ACC112 (cell line): Measurements from ENCODE around the gene RFX8.
A peak's percentile ranks its signal among the peaks of the same experiment; 100 is the strongest.

ENCODE experiments used
- H2AFZ ChIP-seq: fragments of 200-600 bp; sonication (generic); one replicate; pipeline ENCODE4 v1.6.0; 2017; ENCODE audit warnings: antibody characterized with exemption, low read length; ENCODE audit not compliant: unreplicated experiment
- H3K27ac ChIP-seq: fragments of 200-600 bp; sonication (generic); 2 replicates; pipeline ENCODE4 v1.5.1; 2014; ENCODE audit warnings: low read depth, mild to moderate bottlenecking, antibody characterized with exemption, low read length, moderate library complexity
- H3K27me3 ChIP-seq: fragments of 200-600 bp; sonication (generic); 2 replicates; pipeline ENCODE4 v1.6.1; 2014; ENCODE audit warnings: mild to moderate bottlenecking, antibody characterized with exemption, low read length, moderate library complexity, mixed read lengths; ENCODE audit not compliant: insufficient read depth
- H3K36me3 ChIP-seq: fragments of 200-600 bp; sonication (generic); 2 replicates; pipeline ENCODE4 v1.6.1; 2016; ENCODE audit warnings: mild to moderate bottlenecking, antibody characterized with exemption, low read length, moderate library complexity, mixed read lengths; ENCODE audit not compliant: insufficient read depth
- H3K4me1 ChIP-seq: fragments of 200-600 bp; sonication (generic); one replicate; pipeline ENCODE4 v1.6.1; 2016; ENCODE audit warnings: low read length, mixed read lengths; ENCODE audit not compliant: insufficient read depth, unreplicated experiment, control insufficient read depth
- H3K4me3 ChIP-seq: fragments of 200-600 bp; sonication (generic); 2 replicates; pipeline ENCODE4 v1.5.1; 2014; ENCODE audit warnings: mild to moderate bottlenecking, low read depth, low read length
- H3K79me2 ChIP-seq: fragments of 200-600 bp; sonication (generic); one replicate; pipeline ENCODE4 v1.6.0; 2016; ENCODE audit warnings: low read length; ENCODE audit not compliant: control insufficient read depth, unreplicated experiment, insufficient read depth

The RFX8 gene

DNA sequence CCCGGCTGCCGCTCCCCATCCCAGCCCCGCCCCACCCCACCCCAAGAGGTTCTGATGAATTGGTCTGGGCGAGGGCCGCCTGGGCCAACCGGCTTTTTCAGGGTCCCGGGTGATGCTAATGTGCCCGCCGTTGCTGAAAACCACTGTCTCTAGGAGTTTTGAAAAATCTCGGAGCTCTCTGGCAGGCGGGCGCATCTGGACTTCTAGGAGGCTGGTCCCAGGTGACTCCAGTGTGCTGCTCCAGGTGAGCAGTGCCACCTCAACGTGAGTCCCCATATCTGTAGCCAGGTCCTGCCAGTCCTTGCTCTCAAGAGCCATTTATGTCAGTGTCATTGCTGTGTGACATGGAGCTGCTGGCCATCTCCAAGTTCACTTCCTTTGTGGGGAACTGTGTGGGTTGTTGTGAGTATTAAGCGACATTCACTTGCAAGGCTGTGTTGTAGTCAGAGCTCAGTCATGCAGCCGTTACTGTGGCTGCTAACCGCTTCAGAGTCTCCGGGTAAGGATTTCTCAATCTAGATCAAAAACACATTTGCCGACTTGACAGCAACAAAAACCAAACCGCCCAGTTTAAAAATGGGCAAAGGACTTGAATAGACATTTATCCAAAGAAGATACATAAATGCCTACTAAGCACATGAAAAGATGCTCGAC lies at the start of gene RFX8:
RFX8 (minus strand) TSS at position 382 of the 654 bp plus-strand sequence. CDS start 8,264 bp downstream, outside the sequence.
- Histone ChIP-seq H3K27me3 (no peaks in the 10 kb centered on the region), H3K27ac (peak within 1 kb of the TSS; percentile 91), H3K4me3 (peak within 1 kb of the TSS; percentile 96), H3K36me3 (no peaks in the 10 kb centered on the region), H3K79me2 (peaks cover 38% of the 10 kb centered on the region), H3K4me1 (peaks cover 56% of the 10 kb centered on the region), H2AFZ (peak within 1 kb of the TSS; percentile 94)

DNA sequence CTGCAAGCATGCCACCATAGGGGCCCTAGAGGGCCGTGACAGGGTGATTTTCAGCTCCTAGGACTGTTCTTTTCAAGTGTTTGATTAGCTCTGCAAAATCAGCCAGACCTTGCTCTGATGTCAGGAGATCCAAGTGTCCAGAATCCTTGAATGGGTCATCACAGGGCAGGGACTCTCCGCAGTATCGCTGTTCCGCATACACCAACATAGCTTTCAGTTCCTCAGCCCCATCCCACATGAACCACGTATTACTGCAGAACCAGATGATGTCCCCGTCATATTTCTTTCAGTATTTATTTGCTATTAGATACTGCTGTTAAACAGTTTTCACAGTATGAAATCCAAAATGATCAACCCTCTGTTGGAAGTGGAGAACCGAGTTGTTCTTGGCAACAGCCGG lies 46.6 kb upstream of the RFX8 start:
- no peak overlapping the region for H2AFZ ChIP-seq
- H3K27me3 ChIP-seq, result no peaks in the 10 kb centered on the region
- H3K36me3 ChIP-seq, result peaks cover 4% of the 10 kb centered on the region; the same call in 1 of the 2 replicates
- H3K4me3 ChIP-seq, result no peak overlapping the region
- H3K4me1 ChIP-seq, result peaks cover 39% of the 10 kb centered on the region
- H3K27ac ChIP-seq, result no peak overlapping the region
- H3K79me2 ChIP-seq, result no peaks in the 10 kb centered on the region

DNA sequence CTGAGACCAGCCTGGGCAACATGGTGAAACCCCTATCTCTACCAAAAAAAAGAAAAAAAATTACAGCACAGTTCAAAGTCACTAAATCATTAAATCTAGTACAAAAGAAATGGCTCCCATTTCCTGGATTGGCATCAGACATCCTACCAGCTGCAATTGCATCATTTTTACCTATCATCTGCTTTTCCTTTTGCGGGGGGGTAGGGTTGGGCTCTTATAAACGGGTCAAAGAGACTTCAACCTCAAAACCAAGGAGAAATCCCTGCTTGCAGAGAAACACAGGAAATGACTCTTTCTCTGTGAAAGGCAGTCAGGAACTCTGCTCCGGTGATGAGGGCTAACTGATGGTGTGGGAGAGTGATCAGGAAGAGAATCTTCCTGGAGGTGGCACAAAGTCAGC lies 45.3 kb upstream of the RFX8 start:
- Histone ChIP-seq H3K36me3 (peaks cover 7% of the 10 kb centered on the region; the same call in 1 of the 2 replicates), H3K79me2 (no peaks in the 10 kb centered on the region), H3K4me3 (no peak overlapping the region), H3K27ac (peak overlapping the region; percentile 67), H2AFZ (peak overlapping the region; percentile 70), H3K4me1 (peaks cover 46% of the 10 kb centered on the region), H3K27me3 (no peaks in the 10 kb centered on the region)

DNA sequence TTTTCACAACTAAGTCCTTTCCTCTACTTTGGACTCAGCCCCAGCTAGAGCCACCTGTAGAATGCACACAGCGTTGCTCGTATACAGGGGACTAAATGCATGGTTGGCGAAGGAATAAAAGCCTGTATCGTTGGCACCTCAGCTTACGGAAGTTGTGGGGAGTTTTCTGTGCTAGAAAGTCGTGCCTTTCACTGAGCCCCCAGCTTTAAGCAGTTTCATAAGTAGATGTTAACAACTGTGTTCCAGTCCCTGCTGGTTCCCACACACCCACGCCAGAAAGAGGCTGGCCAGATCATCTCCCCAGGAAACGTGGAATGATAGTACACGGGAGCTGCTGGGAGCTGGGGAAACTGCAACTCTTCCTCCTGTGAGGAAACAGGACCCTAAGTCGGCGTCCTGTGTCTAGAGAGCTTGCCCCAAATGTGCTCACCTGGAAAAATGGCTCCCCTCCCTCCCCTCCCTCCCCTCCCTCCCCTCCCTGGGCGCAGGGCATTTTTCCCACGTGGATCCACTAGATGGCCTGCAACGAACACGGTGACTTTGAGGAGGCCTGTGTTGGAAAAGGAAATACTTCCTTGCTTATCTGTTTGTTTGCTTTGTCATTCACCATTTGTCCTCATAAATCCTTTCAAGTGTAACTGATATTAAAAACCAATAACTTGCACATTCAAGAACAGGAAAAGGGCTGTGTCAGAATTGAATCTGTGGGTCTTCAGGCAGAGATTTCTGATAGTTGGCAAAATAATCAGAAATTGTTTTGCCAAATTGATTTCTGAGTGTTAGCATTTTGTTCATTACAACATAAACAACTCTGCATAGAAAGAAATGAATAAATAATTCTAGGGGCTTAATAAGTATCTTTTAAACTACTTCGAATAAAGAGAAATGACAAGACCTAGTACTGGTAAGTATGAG lies 43.9 kb upstream of the RFX8 start:
- H3K4me1 ChIP-seq, result peaks cover 52% of the 10 kb centered on the region
- H3K27ac ChIP-seq, result peak overlapping the region; percentile 98
- H3K36me3 ChIP-seq, result peaks cover 7% of the 10 kb centered on the region; the same call in 1 of the 2 replicates
- peak overlapping the region; percentile 48 for H3K4me3 ChIP-seq
- H3K27me3 ChIP-seq, result no peaks in the 10 kb centered on the region
- H2AFZ ChIP-seq, result peak overlapping the region; percentile 51
- no peaks in the 10 kb centered on the region for H3K79me2 ChIP-seq

DNA sequence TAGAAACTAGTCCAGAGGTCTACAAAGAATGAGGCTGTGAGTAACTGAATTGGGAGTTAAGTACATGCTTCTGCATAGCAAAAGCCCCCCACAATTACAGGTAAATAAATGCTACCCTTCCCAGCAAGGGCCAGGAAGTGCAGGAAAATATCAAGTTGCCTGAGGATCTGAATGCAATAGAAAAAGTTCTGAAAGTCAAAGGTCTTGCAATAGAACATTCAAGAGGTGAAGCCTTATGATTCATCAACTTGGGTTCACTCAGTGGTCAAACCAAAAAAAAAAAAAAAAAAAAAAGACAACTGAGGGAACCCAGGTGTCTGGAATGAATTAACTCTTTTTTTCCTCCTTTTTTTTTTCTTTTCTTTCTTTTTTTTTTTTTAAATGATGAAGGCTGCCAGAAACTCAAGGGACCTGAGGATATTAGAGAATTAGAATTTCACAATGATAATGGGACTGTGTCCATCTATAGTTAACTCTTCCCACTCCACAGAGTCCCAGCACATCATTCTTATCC lies 42.9 kb upstream of the RFX8 start:
- Histone ChIP-seq H3K27me3 (no peaks in the 10 kb centered on the region), H3K27ac (peak overlapping the region; percentile 98), H3K4me1 (peaks cover 52% of the 10 kb centered on the region), H3K4me3 (peak overlapping the region; percentile 60), H3K79me2 (no peaks in the 10 kb centered on the region), H2AFZ (no peak overlapping the region), H3K36me3 (peaks cover 7% of the 10 kb centered on the region; the same call in 1 of the 2 replicates)

DNA sequence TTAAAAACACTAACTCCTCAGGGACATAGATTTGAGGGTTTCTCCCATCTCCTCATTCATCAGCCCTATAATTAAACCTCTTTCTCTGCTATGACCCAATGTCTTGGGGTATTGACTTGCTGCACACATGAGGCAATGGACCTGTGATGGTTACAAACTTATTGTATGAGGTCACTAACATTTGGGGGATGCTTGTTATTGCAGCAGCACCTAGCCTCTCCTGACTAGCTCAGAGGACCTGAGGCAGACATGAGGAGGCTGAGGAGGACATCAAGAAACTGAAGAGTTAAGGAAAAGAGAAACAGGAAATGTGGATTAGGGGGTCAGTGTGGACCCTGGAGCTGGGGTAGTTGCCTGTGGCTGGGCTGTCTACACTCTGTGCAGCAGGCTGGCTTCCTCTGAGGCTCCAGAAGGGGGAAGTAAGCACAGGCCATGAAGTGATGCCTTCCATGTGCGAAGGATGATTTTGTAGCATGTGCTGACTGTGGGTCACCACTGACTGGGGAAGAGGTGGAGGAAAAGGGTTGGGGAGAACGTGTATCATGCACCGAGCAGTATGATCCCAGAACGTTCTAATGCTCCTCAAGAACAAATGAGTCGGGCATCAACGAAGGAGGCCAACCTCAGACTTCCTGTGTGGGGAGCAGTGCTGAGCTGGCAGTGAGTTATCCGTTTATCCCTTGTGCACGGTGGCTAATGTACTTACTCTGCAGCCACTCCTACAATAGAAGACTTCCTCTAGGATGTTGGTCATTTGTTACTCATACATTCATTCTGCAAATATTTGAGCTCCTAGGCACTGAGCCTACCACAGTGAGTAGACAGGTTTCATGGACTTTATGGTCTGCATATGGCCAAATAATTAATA lies 42.1 kb upstream of the RFX8 start:
- Histone ChIP-seq H3K4me3 (peak overlapping the region; percentile 60), H3K36me3 (peaks cover 7% of the 10 kb centered on the region; the same call in 1 of the 2 replicates), H3K79me2 (no peaks in the 10 kb centered on the region), H3K27ac (peak overlapping the region; percentile 98), H3K27me3 (no peaks in the 10 kb centered on the region), H3K4me1 (peaks cover 52% of the 10 kb centered on the region), H2AFZ (no peak overlapping the region)

DNA sequence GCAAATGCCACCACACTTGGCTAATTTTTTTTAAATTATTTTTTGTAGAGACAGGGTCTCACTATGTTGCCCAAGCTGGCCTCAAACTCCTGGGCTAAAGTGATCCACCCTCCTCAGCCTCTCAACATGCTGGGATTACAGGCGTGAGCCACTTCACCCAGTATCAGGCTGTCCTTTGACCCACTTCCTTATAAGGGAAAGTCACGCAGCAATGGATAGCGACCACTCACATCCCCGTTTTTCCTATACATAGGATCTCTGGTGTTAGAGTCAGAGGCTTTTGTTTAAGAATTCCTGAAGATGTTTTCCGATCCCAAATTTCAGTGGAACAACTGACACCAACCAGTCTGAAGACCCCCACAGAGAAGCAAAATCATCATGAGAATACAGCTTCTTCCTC lies 41.4 kb upstream of the RFX8 start:
- Histone ChIP-seq H3K36me3 (peaks cover 7% of the 10 kb centered on the region; the same call in 1 of the 2 replicates), H3K27ac (peak overlapping the region; percentile 98), H3K4me3 (no peak overlapping the region), H3K4me1 (peaks cover 52% of the 10 kb centered on the region), H3K79me2 (no peaks in the 10 kb centered on the region), H2AFZ (no peak overlapping the region), H3K27me3 (no peaks in the 10 kb centered on the region)

DNA sequence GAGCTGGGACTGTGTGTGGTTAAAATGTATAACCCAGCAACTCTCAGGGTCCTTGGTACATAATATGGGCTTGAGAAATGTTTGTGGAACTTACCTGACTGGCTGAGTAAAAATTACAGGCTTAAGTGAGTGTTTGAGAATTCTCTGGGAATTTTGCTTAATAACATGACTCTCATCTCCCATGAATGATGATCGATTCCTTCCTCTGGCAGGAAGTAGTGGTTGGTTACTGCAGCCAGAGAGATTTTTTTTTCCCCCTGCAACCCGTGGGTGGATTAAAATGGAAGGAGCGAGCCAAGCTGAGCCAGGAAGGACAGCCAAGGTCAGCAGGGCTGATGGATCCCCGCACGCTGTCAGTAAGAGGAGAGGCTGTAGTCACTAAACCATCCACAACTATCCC lies 40.6 kb upstream of the RFX8 start:
- Histone ChIP-seq H3K36me3 (peaks cover 7% of the 10 kb centered on the region; the same call in 1 of the 2 replicates), H3K4me1 (peaks cover 48% of the 10 kb centered on the region), H3K4me3 (peak overlapping the region; percentile 6; the same call in 1 of the 2 replicates), H3K27ac (peak overlapping the region; percentile 98), H2AFZ (peak overlapping the region; percentile 82), H3K27me3 (no peaks in the 10 kb centered on the region), H3K79me2 (no peaks in the 10 kb centered on the region)

DNA sequence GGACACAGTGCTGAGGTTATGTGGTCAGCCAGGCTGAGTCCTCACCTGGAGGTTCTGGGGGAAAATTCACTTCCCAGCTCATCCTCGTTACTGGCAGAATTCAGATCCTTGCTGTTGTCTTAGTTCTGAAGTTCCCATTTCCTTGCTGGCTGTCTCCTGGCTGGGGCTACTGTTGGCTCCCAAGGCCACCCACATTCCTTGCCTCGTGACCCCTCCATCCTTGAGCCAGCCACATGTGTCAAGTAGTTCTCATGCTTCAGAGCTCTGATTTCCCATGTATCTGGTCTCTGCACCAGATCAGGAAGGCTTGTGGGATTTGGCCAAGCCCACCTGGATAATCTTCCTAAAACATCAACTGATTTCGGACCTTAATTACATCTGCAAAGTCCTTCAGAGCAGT lies 38.1 kb upstream of the RFX8 start:
- Histone ChIP-seq H3K4me3 (no peak overlapping the region), H3K79me2 (no peaks in the 10 kb centered on the region), H3K27ac (no peak overlapping the region), H2AFZ (no peak overlapping the region), H3K36me3 (peaks cover 7% of the 10 kb centered on the region; the same call in 1 of the 2 replicates), H3K27me3 (no peaks in the 10 kb centered on the region), H3K4me1 (peaks cover 29% of the 10 kb centered on the region)

DNA sequence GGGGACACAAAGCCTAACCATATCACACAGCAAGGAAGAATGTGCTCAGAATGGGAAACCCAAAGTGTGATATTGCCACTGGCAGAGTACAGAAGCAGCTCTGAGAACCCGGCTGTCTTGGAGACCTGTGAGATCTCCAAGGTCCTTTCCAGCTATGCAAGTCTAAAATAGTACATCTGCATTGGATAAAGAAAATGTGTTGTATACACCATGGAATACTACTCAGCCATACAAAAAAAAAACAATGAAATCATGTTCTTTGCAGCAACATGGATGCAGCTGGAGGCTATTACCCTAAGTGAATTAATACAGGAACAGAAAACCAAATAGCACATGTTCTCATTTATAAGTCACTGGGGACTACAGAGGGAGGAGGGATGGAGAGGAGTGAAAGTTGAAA lies 36.5 kb upstream of the RFX8 start:
- Histone ChIP-seq H3K27me3 (no peaks in the 10 kb centered on the region), H2AFZ (no peak overlapping the region), H3K4me3 (no peak overlapping the region), H3K4me1 (peaks cover 20% of the 10 kb centered on the region), H3K79me2 (no peaks in the 10 kb centered on the region), H3K27ac (no peak overlapping the region), H3K36me3 (peaks cover 1% of the 10 kb centered on the region; the same call in 1 of the 2 replicates)
